Endothelial cell (in vitro differentiated cells): Measurements from ENCODE around the gene CCDC167. TPM values are rescaled to one million over a fixed set of nuclear protein-coding genes. Genes with fewer than 3 reads are reported as not detected.
A peak's percentile ranks its signal among the peaks of the same experiment; 100 is the strongest.

Experiments used
- DNase-seq: peaks from one replicate; pipeline ENCODE4 v3.0.0; 2021; ENCODE audit warnings: low spot score
- H3K27ac Mint-ChIP-seq: one replicate; pipeline ENCODE4 v1.8.0; 2021; ENCODE audit warnings: mixed read lengths, inconsistent platforms; ENCODE audit not compliant: unreplicated experiment
- H3K27me3 Mint-ChIP-seq: one replicate; pipeline ENCODE4 v1.8.0; 2021; ENCODE audit warnings: mild to moderate bottlenecking, moderate library complexity, mixed read lengths, inconsistent platforms; ENCODE audit not compliant: unreplicated experiment
- H3K36me3 Mint-ChIP-seq: one replicate; pipeline ENCODE4 v1.8.0; 2021; ENCODE audit warnings: mild to moderate bottlenecking, low read depth, mixed read lengths, inconsistent platforms; ENCODE audit not compliant: unreplicated experiment
- H3K4me1 Mint-ChIP-seq: one replicate; pipeline ENCODE4 v1.8.0; 2021; ENCODE audit warnings: mild to moderate bottlenecking, mixed read lengths, inconsistent platforms; ENCODE audit not compliant: unreplicated experiment
- H3K4me3 Mint-ChIP-seq: one replicate; pipeline ENCODE4 v1.8.0; 2021; ENCODE audit warnings: mild to moderate bottlenecking, mixed read lengths, inconsistent platforms; ENCODE audit not compliant: unreplicated experiment
- H3K9me3 Mint-ChIP-seq: one replicate; pipeline ENCODE4 v1.8.0; 2021; ENCODE audit warnings: mixed read lengths, inconsistent platforms; ENCODE audit not compliant: unreplicated experiment
- total RNA-seq: library from RNA; stranded (reverse); fragmentation: NEBNext Ultra II Directional; extraction: Animal tissue kit (Norgen Biotek cat#: 25700); gene quantifications from one replicate; pipeline ENCODE4 v1.2.1, GENCODE V29; 2021; ENCODE audit not compliant: unreplicated experiment
- TF ChIP-seq, protein P1 (sequence below): fragments of 200-600 bp; sonication (generic); IDR thresholded peaks from one replicate; pipeline ENCODE4 v1.5.0; 2021; ENCODE audit warnings: antibody characterized with exemption; ENCODE audit not compliant: unreplicated experiment

CCDC167 gene
- total RNA-seq, 1 donor from 2014 or later, result 38.0 TPM

DNA sequence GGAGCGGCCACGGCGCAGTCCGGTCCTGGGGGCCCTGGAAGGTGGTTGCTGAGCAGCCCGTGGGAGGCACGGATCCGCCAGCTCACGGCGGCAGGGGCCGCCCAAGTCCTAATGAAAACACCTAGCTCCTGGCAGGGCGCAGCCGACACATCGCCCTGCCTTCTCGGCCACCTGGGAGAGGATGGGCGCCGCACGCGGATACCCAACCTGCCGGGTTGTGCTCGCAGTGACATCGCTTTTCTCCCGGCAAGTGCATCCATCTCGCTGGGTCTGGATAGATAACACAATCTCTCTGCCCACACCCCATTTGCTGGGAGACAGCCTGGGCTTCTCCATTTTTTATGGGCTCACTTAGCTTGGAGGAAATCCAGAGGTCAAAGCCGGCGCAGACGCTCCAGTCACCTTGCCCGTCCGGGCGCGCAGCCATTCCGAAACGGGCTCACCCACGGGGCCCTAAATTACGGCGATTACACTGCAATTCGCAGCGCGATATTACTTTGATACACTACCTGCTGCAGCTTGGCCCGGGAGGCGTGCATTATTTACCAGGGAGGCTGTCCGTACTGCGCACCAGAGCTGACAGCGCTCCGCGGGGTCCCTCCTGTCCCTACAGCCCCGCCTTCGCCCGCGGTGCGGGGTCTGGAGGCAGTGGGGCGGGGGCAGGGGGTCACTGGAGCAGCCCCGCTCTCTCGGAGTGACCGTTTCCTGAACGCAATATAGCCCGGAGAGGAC, 36.2 kb upstream of the CCDC167 start:
- H3K36me3 Mint-ChIP-seq, result peaks cover 5% of the 10 kb centered on the region
- H3K27ac Mint-ChIP-seq, result no peak overlapping the region
- TF ChIP-seq, protein P1, sequence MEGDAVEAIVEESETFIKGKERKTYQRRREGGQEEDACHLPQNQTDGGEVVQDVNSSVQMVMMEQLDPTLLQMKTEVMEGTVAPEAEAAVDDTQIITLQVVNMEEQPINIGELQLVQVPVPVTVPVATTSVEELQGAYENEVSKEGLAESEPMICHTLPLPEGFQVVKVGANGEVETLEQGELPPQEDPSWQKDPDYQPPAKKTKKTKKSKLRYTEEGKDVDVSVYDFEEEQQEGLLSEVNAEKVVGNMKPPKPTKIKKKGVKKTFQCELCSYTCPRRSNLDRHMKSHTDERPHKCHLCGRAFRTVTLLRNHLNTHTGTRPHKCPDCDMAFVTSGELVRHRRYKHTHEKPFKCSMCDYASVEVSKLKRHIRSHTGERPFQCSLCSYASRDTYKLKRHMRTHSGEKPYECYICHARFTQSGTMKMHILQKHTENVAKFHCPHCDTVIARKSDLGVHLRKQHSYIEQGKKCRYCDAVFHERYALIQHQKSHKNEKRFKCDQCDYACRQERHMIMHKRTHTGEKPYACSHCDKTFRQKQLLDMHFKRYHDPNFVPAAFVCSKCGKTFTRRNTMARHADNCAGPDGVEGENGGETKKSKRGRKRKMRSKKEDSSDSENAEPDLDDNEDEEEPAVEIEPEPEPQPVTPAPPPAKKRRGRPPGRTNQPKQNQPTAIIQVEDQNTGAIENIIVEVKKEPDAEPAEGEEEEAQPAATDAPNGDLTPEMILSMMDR, result no peak
- no peaks in the 10 kb centered on the region for H3K9me3 Mint-ChIP-seq
- H3K27me3 Mint-ChIP-seq, result peaks cover 8% of the 10 kb centered on the region
- peak; percentile 15 for DNase-seq
- H3K4me3 Mint-ChIP-seq, result peak overlapping the region; percentile 21
- H3K4me1 Mint-ChIP-seq, result peaks cover 18% of the 10 kb centered on the region

DNA sequence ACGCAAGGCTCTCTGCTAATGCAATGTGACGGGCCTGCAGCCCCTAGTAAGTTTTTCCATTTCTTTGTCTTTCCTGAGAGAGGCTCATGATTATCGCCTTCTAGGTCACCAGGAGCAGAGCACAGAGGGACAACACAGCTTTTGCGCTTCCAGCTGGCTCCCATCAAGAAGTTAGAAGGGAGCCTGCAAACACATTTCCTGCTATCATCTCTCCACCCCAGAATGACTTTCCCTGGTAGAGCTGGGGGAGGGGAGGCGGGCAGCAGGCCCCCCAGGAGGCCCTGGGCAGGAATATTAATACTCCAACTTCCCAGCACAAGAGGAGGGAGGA, 35.7 kb upstream of the CCDC167 start:
- no peak for DNase-seq
- Mint-ChIP-seq H3K27ac (no peak overlapping the region), H3K4me3 (no peak overlapping the region), H3K9me3 (no peaks in the 10 kb centered on the region), H3K36me3 (peaks cover 5% of the 10 kb centered on the region), H3K4me1 (peaks cover 18% of the 10 kb centered on the region), H3K27me3 (peaks cover 8% of the 10 kb centered on the region)
- TF ChIP-seq, protein P1, result no peak

DNA sequence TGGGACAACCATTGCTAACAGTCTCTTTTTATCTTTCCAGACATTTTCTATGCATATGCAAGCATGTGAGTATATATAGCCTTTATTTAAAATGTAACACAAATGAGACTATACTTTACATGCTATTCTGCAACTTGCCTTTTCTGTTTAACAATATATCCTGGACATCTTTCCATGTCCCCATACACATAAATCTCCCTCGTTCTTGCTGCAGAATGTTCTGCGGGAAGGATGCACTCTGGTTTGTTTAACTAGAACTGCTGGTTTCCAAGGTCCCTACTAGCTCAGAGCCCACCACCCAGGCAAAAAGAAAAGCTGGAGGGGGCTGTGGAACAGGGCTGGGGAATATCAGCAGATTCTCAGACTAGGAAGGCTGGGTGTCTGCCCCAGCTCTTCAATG, 35.2 kb upstream of the CCDC167 start:
- H3K9me3 Mint-ChIP-seq, result no peaks in the 10 kb centered on the region
- TF ChIP-seq, protein P1, result no peak
- no peak overlapping the region for H3K4me3 Mint-ChIP-seq
- H3K27ac Mint-ChIP-seq, result peak overlapping the region; percentile 36
- no peak for DNase-seq
- peaks cover 15% of the 10 kb centered on the region for H3K4me1 Mint-ChIP-seq
- H3K36me3 Mint-ChIP-seq, result peaks cover under 1% of the 10 kb centered on the region
- H3K27me3 Mint-ChIP-seq, result peaks cover 8% of the 10 kb centered on the region

DNA sequence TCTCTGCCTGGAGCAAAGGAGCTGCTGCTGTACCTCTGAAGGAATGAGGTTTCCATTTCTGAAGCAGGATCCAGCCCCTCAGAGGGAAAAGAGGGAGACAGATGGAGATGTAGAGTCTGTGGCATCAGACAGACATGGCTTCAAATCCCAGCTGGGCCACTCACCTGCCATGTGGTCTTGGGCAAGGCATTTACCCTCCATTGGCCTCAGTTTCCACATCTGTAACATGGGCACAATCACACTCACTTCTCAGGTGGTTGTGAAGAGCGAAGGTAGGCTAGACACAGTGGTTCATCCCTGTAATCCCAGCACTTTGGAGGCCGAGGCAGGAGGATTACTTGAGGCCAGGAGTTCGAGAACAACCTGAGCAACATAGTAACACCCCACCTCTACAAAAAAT, 32.4 kb upstream of the CCDC167 start:
- no peaks in the 10 kb centered on the region for H3K9me3 Mint-ChIP-seq
- H3K27ac Mint-ChIP-seq, result no peak overlapping the region
- H3K4me3 Mint-ChIP-seq, result no peak overlapping the region
- TF ChIP-seq, protein P1, result no peak
- peaks cover 4% of the 10 kb centered on the region for H3K27me3 Mint-ChIP-seq
- DNase-seq, result no peak
- no peaks in the 10 kb centered on the region for H3K36me3 Mint-ChIP-seq
- H3K4me1 Mint-ChIP-seq, result peaks cover 8% of the 10 kb centered on the region

DNA sequence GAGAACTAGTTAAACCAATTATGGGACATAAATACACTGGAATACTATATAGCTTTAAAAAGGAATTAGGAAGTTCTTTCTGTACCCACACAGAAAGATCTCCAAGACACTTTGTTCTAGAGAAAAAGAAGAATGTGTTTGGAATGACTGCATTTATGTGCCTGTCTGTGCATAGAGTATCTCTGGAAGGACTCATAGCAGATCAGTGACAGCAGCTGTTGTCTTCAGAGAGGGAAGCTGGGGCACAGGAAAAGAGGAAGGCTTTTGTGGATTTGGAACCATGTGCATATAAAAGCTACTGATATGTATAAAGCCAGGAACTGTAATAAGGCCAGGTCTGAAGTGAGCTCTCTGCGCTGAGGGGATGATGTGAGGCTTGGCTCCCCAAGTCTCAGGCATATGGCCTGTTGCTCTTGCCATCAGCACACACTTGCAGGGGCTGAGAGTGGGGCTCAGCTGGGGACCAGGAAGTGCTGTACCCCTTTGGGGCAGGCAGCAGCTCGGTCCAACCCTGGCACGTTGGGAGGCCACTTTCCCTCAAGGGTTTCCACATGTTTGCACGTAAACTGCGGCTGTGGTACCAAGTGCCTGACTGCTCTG, 31.8 kb upstream of the CCDC167 start:
- Mint-ChIP-seq H3K27ac (no peak overlapping the region), H3K9me3 (no peaks in the 10 kb centered on the region), H3K36me3 (no peaks in the 10 kb centered on the region), H3K4me1 (peaks cover 7% of the 10 kb centered on the region), H3K4me3 (no peak overlapping the region), H3K27me3 (peaks cover 3% of the 10 kb centered on the region)
- TF ChIP-seq, protein P1, result no peak
- DNase-seq, result no peak
